Endothelial cell of umbilical vein (primary cell): ENCODE measurements around the gene CAPN14. TPM values are rescaled to one million over a fixed set of nuclear protein-coding genes. Genes with fewer than 3 reads are reported as not detected.

ENCODE experiments used
- BruUV-seq: library from RNA; stranded (reverse); fragments of 400-500 nt; replicated peaks from 2 replicates; lab custom pipeline; 2021; lab: Mats Ljungman, UMichigan
- CTCF ChIA-PET: fragments of 300-600, 350-600 bp; sonication (Branson Sonifier 250); formaldehyde crosslinking; loops from one replicate; lab custom pipeline; 2021; ENCODE audit warnings: antibody characterized with exemption, inconsistent platforms; lab: Charles Lee
- POLR2A ChIA-PET: fragments of 300-600, 350-600 bp; sonication (Branson Sonifier 250); formaldehyde crosslinking; loops from one replicate; lab custom pipeline; 2021; ENCODE audit warnings: antibody characterized with exemption, inconsistent platforms; lab: Charles Lee
- DNase-seq: peaks from one replicate; pipeline ENCODE4 v3.0.0-alpha.2; 2011; ENCODE audit warnings: low read depth, low spot score
- FAIRE-seq: peaks from 2 replicates; lab custom pipeline; 2011; peaks lifted over from hg19 to GRCh38; lab: Jason Lieb, UNC
- H2AFZ ChIP-seq: 2 replicates; pipeline ENCODE4 v1.6.0; 2012; ENCODE audit warnings: low read depth, low read length, control low read depth, inconsistent platforms
- H3K27ac ChIP-seq: 2 replicates; pipeline ENCODE4 v1.5.1; 2011; ENCODE audit warnings: low read depth, mild to moderate bottlenecking, control low read depth, low read length, moderate library complexity; ENCODE audit not compliant: insufficient read depth
- H3K27me3 ChIP-seq, 2 experiments: 2 replicates each; pipeline versions ENCODE4 v1.6.0 to v1.6.1; 2011; ENCODE audit warnings: low read length in 2 of 2, mixed read lengths in 1 of 2; ENCODE audit not compliant: control insufficient read depth in 2 of 2, insufficient read depth in 2 of 2
- H3K36me3 ChIP-seq, 2 experiments: 2 replicates in 1 of 2; 3 replicates in 1 of 2; pipeline ENCODE4 v1.5.1; 2011; ENCODE audit warnings: low read length in 2 of 2, mild to moderate bottlenecking in 1 of 2, moderate library complexity in 1 of 2; ENCODE audit not compliant: control insufficient read depth in 2 of 2, insufficient read depth in 2 of 2; ENCODE audit errors: extremely low read depth in 1 of 2
- H3K4me1 ChIP-seq: 3 replicates; pipeline ENCODE4 v1.5.1; 2011; ENCODE audit warnings: mild to moderate bottlenecking, low read length; ENCODE audit not compliant: control insufficient read depth, insufficient read depth; ENCODE audit errors: extremely low read depth
- H3K4me2 ChIP-seq: 2 replicates; pipeline ENCODE4 v1.6.1; 2011; ENCODE audit warnings: low read length, control low read depth, mixed read lengths; ENCODE audit not compliant: insufficient read depth
- H3K4me3 ChIP-seq, 3 experiments: fragments of 200-600 bp in 1 of 3; sonication (generic), shearing (Covaris generic) in 1 of 3; replicated peaks in 1 of 3; 2 replicates each; pipeline ENCODE4 v1.5.1; 2011 to 2016; ENCODE audit warnings: control low read depth in 3 of 3, low read length in 3 of 3, mild to moderate bottlenecking in 2 of 3, inconsistent platforms in 1 of 3, low read depth in 1 of 3, moderate library complexity in 1 of 3; ENCODE audit not compliant: insufficient read depth in 1 of 3
- H3K79me2 ChIP-seq: 2 replicates; pipeline ENCODE4 v1.6.0; 2012; ENCODE audit warnings: low read length, inconsistent platforms; ENCODE audit not compliant: control insufficient read depth, insufficient read depth
- H3K9ac ChIP-seq: replicated peaks from 2 replicates; pipeline ENCODE3; 2011; ENCODE audit warnings: low read length, control low read depth; ENCODE audit not compliant: insufficient read depth; ENCODE audit errors: extremely low read depth
- H3K9me1 ChIP-seq: replicated peaks from 3 replicates; pipeline ENCODE4 v1.6.0; 2011; ENCODE audit warnings: mild to moderate bottlenecking, low read length; ENCODE audit not compliant: control insufficient read depth, insufficient read depth; ENCODE audit errors: extremely low read depth
- H3K9me3 ChIP-seq: replicated peaks from 2 replicates; pipeline ENCODE4 v1.5.1; 2012; ENCODE audit warnings: low read length, inconsistent platforms; ENCODE audit not compliant: control insufficient read depth, insufficient read depth
- H4K20me1 ChIP-seq: replicated peaks from 2 replicates; pipeline ENCODE3; 2011; ENCODE audit warnings: mild to moderate bottlenecking, low read length; ENCODE audit not compliant: control insufficient read depth, insufficient read depth; ENCODE audit errors: extremely low read depth
- EZH2 ChIP-seq: IDR thresholded peaks from 2 replicates; pipeline ENCODE4 v1.6.1; 2012; ENCODE audit warnings: borderline replicate concordance, low read depth, mild to moderate bottlenecking, moderate library complexity, low read length, inconsistent platforms; ENCODE audit not compliant: severe bottlenecking
- FOS ChIP-seq: IDR thresholded peaks from 2 replicates; pipeline ENCODE4 v1.6.1; 2011; ENCODE audit warnings: mild to moderate bottlenecking, low read length, moderate library complexity, borderline replicate concordance; ENCODE audit not compliant: insufficient read depth
- GATA2 ChIP-seq: IDR thresholded peaks from 2 replicates; pipeline ENCODE4 v1.7.0; 2011; ENCODE audit warnings: low read depth, mild to moderate bottlenecking, moderate library complexity, mixed read lengths, low read length; ENCODE audit not compliant: insufficient read length, insufficient read depth
- JUN ChIP-seq: IDR thresholded peaks from 2 replicates; pipeline ENCODE4 v1.6.1; 2011; ENCODE audit warnings: borderline replicate concordance, low read depth; ENCODE audit not compliant: insufficient read length, insufficient read depth
- MYC ChIP-seq: IDR thresholded peaks from one replicate; pipeline ENCODE4 v1.6.1; 2011; ENCODE audit warnings: mild to moderate bottlenecking, low read depth, low read length
- POLR2A ChIP-seq: IDR thresholded peaks from 2 replicates; pipeline ENCODE4 v1.6.1; 2012; ENCODE audit warnings: low read depth, mild to moderate bottlenecking, control low read depth, low read length
- POLR2AphosphoS5 ChIP-seq: IDR thresholded peaks from 2 replicates; pipeline ENCODE4 v1.6.1; 2012; ENCODE audit warnings: low read depth, mild to moderate bottlenecking, control low read depth, low read length, moderate library complexity; ENCODE audit not compliant: insufficient read depth
- dilution Hi-C: fragments of 300-500 bp; cut with MboI; formaldehyde crosslinking; loops from one replicate; pipeline ENCODE4 v1.15.0; 2019; ENCODE audit warnings: low sequenced_read_pairs; ENCODE audit not compliant: extremely low pct_ligation_motif_present
- intact Hi-C: fragments of 100-400 bp; cut with micrococcal nuclease; formaldehyde crosslinking; loops from one replicate; pipeline ENCODE4 v1.10.0; 2022
- polyA plus RNA-seq, 4 experiments: library from polyadenylated mRNA; depleted of rRNA in 3 of 4; stranded (reverse) in 3 of 4; unstranded in 1 of 4; fragments of >200 nt; gene quantifications; 2 replicates each; pipeline versions ENCODE4 v1.2.1 to v1.2.3, GENCODE V29; 2011 to 2012; ENCODE audit warnings: missing spikeins in 1 of 4
- total RNA-seq: library from RNA; stranded (reverse); gene quantifications from 2 replicates; pipeline ENCODE4 v1.2.3, GENCODE V29; 2021
- TF ChIP-seq, protein P1 (sequence below), 2 donors: IDR thresholded peaks; 1 replicate in 1 of 2; 2 replicates in 1 of 2; pipeline ENCODE4 v1.5.1; 2011; ENCODE audit warnings: low read length in 2 of 2, mild to moderate bottlenecking in 2 of 2, moderate library complexity in 2 of 2, control low read depth in 1 of 2, inconsistent platforms in 1 of 2, low read depth in 1 of 2; ENCODE audit not compliant: insufficient read depth in 1 of 2; ENCODE audit errors: extremely low read depth in 1 of 2
- TF ChIP-seq, protein P2 (sequence below): IDR thresholded peaks from 2 replicates; pipeline ENCODE4 v1.6.1; 2011; ENCODE audit not compliant: insufficient read depth, insufficient read length

The CAPN14 gene
- total and polyA plus RNA-seq, 2 donors (not counting 3 experiments of a cell fraction or from before 2014, with no cell fraction given) = 0.01 to 0.15 TPM

DNA sequence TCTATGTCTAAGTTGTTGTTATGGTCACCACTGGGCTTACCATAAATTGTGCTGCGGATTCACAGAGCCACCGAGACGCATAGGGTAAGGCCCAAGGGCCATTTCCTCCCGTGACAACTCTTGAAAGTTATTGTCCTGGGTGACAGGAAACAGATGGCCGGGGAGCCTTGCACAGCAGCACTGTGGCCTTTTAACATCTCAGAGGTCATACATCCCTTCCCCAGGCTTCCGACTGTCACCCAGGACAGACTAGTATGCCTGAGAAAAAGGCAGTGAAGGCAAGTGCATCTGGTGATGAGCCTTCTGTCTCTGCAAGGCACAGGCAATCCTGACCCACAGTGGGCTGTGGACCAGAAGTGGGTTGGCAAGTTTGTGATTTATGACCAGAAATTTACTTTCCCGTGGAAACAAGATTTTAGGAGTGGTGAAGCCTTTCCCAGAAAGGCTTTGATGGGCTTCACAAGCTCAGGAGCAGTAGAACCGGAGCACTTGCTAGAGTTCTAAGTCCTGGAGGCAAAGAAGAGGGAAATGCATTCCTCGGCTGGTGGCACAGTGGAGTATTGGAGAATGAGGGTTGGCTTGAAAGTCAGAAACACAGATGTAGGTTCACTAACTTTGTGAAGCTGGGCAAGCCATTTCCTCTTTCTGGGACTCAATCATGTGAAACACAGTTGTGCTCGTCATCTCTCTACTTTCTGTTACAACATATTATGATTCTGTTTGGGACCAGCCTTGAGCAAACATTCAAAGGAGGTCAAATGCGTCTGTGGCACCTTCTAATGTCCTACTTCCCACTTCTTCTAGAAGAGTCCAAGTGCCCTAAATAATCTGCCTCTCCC, 2.0 kb upstream of the CAPN14 start:
- H2AFZ ChIP-seq = no peak overlapping the region
- FAIRE-seq (no peak), DNase-seq (no peak)
- no peaks in the 10 kb centered on the region for H3K9me3 ChIP-seq
- no peak overlapping the region for H3K4me3 ChIP-seq
- no TSS peak for BruUV-seq
- H3K4me2 ChIP-seq = no peak overlapping the region
- no peaks in the 10 kb centered on the region for H3K79me2 ChIP-seq
- H3K27me3 ChIP-seq = no peaks in the 10 kb centered on the region
- intact Hi-C loops (no loop called here), dilution Hi-C loops (no loop called here)
- TF ChIP-seq POLR2A = no peak
- no peak for TF ChIP-seq JUN
- no peak for TF ChIP-seq GATA2
- H3K9ac ChIP-seq = no peak overlapping the region
- H3K9me1 ChIP-seq = no peaks in the 10 kb centered on the region
- POLR2A ChIA-PET = no interaction called here
- no peaks in the 10 kb centered on the region for H3K36me3 ChIP-seq
- CTCF ChIA-PET = no interaction called here
- no peaks in the 10 kb centered on the region for H4K20me1 ChIP-seq
- no peaks in the 10 kb centered on the region for H3K4me1 ChIP-seq
- no peak overlapping the region for H3K27ac ChIP-seq

DNA sequence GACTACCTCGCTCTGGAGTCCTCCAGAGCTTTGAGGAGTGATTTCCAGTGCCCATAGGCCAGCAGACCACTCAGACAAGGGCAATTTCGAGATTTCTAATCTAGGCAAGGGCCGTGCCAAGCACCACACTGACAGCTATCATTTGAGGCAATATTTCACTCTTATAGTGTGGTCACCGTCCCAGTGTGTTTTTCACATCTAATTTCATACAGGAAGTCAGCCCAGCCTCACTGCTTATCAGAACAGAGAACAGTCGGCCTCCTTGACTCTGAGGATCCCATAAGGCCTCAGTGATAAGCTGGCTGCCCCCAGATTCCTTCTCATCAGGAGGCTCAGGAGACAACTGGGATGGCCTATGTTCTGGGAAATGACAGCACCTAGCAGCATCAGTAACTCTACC, 581 bp downstream of the CAPN14 start:
- dilution Hi-C loops = no loop called here
- H3K27ac ChIP-seq = no peak overlapping the region
- H4K20me1 ChIP-seq = no peaks in the 10 kb centered on the region
- H3K9me3 ChIP-seq = no peaks in the 10 kb centered on the region
- no peak for TF ChIP-seq EZH2
- TF ChIP-seq, protein P1, sequence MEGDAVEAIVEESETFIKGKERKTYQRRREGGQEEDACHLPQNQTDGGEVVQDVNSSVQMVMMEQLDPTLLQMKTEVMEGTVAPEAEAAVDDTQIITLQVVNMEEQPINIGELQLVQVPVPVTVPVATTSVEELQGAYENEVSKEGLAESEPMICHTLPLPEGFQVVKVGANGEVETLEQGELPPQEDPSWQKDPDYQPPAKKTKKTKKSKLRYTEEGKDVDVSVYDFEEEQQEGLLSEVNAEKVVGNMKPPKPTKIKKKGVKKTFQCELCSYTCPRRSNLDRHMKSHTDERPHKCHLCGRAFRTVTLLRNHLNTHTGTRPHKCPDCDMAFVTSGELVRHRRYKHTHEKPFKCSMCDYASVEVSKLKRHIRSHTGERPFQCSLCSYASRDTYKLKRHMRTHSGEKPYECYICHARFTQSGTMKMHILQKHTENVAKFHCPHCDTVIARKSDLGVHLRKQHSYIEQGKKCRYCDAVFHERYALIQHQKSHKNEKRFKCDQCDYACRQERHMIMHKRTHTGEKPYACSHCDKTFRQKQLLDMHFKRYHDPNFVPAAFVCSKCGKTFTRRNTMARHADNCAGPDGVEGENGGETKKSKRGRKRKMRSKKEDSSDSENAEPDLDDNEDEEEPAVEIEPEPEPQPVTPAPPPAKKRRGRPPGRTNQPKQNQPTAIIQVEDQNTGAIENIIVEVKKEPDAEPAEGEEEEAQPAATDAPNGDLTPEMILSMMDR (IDR thresholded peaks at IDR 0.05; ENCODE audit: extremely low read depth in 1 of 2, insufficient read depth in 1 of 2, low read depth in 1 of 2, low read length in 2 of 2) = no peak
- TF ChIP-seq FOS = no peak
- TF ChIP-seq GATA2 = no peak
- TF ChIP-seq JUN = no peak
- TF ChIP-seq, protein P2, sequence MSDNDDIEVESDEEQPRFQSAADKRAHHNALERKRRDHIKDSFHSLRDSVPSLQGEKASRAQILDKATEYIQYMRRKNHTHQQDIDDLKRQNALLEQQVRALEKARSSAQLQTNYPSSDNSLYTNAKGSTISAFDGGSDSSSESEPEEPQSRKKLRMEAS = no peak
- TF ChIP-seq POLR2A = no peak
- no peak for TF ChIP-seq POLR2AphosphoS5
- TF ChIP-seq MYC = no peak
- DNase-seq = no peak
- no peak overlapping the region for H3K4me2 ChIP-seq
- H3K79me2 ChIP-seq = no peaks in the 10 kb centered on the region
- no peak overlapping the region for H3K9ac ChIP-seq
- no peaks in the 10 kb centered on the region for H3K9me1 ChIP-seq
- intact Hi-C loops = no loop called here
- H2AFZ ChIP-seq = no peak overlapping the region
- FAIRE-seq = no peak
- no peaks in the 10 kb centered on the region for H3K4me1 ChIP-seq
- POLR2A ChIA-PET = no interaction called here
- no peaks in the 10 kb centered on the region for H3K36me3 ChIP-seq
- no peak overlapping the region for H3K4me3 ChIP-seq
- no peaks in the 10 kb centered on the region for H3K27me3 ChIP-seq
- CTCF ChIA-PET = no interaction called here
- no TSS peak for BruUV-seq
